HG03280 (cell line): ENCODE data around the gene RNF213.

Experiments
- ATAC-seq: cut with Tn5 transposase; IDR thresholded peaks from one replicate; pipeline ENCODE4 v1.9.1; 2021; ENCODE audit warnings: mild to moderate bottlenecking, moderate library complexity; ENCODE audit not compliant: unreplicated experiment

The RNF213 gene

DNA sequence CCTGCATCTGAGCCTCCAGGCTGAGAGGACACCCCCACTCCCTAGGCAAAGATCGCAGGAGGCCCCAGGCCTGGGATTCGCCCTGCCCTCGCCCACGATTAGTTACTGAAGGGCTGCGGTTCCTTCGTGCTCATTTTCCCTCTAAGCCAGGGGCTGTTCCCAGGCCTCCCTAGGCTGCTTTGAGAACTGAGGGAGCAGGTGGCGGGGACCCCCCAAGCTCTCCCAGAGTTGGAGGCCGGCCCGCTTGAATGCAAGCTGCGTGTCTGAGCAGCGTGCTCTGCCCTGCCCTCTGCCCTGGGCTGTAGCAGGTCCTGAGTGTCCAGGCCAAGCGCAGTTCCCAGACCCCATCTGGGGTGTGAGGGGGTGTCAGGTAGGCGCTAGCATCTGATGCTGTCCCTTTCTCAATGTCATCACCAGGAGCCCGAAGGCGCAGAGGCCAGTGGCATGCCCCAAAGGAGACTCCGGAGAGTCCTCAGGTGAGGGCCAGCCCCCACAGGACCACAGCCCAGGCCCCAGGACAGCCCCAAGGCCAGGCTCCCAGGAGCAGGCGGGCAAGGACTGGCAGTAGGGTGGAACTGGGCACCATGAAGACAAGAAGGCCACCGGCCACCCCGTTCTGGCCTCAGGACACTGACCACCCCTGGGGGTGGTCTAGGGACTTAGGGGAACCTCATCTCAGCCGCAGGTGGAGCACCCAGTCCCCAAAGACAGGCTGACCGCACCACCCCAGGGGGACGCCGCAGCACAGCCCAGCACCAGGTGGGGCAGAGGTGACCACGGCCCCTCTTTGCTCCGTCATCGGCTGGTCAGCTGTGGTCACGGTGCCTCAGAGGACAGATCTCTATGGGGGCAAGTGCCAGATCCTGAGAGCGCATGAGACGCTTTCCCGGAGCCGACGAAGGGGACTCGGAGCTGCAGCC lies 169.0 kb downstream of the RNF213 start:
- ATAC-seq, result no peak

DNA sequence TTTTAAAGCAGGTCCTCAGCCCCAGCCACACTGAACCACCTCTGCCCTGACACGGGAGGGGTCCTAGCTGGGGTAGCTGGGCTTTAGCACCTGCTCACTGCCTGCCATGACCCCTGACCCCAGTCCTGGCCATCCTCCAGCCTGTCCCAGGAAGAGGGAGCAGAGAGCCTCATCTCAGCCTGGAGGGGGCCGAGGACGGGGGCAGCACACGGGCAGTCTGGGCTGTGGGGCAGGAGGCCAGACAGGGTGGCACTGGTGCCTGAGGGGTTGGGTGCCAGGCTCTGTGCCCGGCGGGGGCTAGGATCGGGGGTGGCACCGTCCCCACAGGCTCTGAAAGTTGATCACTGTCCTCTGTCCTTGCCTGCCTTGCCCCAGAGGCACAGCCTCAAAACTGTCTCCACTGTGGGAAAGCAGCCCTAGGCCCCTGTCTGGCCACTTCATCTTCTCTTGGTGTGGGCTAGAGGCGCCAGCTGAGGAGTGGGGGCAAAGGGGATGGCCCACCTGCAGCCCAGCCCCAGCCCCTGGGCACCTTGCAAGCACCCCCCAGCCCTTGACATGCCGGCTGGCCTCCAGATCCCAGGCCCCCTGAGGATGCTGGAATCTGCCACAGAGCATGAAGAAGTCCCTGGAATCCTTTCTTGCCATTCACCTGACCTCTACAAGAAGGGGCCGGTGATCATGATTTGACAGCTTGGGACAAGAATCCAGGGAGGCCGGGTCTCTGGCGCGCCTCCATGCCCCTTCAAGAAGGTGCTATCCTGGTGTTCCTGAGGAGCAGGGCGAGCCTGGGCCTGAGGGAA lies 170.0 kb downstream of the RNF213 start:
- ATAC-seq, result no peak

- no peak for ATAC-seq
These were observed 170.9 kb downstream of the RNF213 start for GRCh38 chr17:80431246-80432195.

GRCh38 chr17:80432350-80432955 lies 171.8 kb downstream of the RNF213 start:
- no peak for ATAC-seq

DNA sequence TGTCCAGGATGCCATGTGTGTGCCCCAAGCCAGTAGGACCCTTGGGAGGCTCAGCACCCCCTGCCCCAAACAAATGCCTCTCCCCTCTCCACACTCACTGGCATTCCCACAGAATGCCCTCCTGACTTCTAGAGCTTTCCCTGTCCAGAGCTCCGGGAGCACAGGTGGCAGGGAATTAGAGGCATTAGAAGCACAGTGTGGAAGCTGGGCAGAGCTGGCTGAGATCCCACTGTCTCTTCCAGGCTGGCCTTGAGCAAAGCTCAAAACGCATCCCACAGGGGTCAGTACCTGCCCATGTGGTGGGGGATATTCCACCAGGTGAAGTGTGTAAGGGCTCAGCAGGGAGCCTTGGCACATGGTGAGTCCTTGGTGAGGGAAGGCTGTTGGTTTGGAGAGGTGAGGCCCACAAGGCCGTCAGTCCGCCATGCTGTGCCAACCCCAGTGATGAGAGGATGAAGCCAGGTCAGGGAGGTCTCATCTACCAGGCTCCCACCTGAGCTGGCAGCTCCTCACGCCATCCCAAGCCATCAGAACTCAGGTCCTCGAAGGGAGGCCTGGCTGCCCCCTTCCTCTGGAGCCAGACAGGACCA lies 172.4 kb downstream of the RNF213 start:
- no peak for ATAC-seq

- ATAC-seq, result no peak
These were observed 173.4 kb downstream of the RNF213 start for GRCh38 chr17:80433916-80434666.

DNA sequence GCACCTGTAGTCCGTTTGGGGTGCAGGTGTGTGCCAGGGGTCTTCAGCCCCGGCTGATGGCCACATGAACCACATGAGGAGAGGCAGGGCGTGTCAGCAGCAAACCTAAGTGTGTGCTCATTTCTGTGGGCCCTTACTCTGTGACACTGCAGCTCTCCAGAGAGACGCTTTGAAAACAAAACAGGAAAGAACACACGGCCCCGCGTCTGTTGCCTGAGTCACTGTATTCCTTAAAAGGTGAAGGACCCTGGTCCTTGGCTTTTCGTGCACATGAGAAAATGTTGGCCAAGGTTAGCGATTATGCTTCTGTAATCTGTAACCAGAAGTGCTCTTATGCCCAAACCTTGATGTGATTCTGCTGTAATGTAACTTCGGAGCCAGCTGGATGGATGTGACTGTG lies 176.9 kb downstream of the RNF213 start:
- no peak for ATAC-seq

GRCh38 chr17:80438806-80439205 lies 178.2 kb downstream of the RNF213 start:
- no peak for ATAC-seq

DNA sequence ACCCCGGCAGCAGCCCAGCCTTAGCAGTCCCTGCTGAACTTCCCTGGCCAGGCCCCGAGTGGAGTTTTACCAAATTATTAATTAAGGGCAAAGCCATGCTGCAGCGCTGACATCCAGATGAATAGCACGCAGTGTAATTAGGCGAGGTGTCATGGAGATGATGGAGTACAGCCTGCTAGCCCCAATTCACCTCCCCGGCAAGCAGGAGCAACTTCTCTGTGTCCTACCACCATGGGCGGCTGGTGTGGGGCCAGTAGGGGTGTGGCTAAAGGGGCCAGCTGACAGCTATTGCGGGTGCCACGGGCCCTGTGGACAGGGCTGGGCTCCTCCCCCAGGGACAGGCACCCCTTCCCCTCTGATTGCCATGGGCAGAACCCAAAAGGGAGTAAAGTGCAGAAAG lies 178.8 kb downstream of the RNF213 start:
- ATAC-seq, result no peak

GRCh38 chr17:80441133-80441578 lies 180.5 kb downstream of the RNF213 start:
- no peak for ATAC-seq

DNA sequence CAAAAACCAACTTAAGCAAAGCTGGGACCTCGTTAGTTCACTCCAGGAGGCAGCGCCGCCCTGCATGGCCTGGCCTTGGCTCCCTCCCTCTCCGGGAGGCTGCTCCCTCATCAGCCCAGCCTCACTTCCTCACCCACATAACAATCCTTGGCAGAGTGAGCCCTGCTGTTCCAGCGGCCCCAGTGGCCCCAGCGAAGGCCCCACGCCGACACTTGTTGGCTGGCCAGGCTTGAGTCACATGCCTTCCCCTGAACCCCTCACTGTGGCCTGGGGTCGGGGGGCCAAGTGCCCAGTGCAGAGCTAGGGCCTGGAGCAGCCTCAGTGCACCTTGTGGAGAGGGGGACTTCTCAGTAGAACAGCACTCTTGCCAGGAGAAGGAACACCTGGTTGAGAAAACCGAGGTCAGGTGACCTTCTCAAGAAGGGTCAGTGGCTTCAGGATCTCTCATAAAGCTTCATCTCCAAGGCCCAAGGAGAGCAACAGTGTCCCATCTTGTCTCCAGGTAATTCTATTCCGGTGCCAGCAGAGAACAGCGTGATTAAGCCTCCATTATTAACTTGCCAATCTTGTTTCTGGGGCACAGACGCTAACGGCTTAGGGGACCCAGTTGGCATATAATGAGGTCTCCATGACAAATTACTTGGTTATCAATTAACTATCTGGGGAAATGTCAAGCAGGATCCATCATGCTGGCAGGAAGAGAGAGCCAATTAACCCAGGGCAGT lies 181.1 kb downstream of the RNF213 start:
- ATAC-seq, result no peak

- ATAC-seq, result no peak
These were observed 181.6 kb downstream of the RNF213 start for GRCh38 chr17:80442323-80442659.

DNA sequence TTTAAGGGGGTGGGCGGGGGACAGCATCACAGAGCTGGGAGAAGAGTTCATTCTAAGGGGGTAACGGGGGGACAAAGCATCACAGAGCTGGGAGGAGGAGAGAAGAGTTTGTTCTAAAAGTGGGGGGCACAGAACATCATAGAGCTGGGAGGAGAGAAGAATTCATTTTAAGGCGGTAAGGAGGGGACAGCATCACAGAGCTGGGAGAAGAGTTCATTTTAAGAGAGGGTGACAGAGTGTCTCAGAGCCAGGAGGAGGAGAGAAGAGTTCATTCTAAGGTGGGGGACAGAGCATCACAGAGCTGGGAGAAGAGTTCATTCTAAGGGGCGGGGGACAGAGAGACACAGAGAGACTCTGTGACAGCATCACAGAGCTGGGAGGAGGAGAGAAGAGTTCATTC lies 182.1 kb downstream of the RNF213 start:
- no peak for ATAC-seq

DNA sequence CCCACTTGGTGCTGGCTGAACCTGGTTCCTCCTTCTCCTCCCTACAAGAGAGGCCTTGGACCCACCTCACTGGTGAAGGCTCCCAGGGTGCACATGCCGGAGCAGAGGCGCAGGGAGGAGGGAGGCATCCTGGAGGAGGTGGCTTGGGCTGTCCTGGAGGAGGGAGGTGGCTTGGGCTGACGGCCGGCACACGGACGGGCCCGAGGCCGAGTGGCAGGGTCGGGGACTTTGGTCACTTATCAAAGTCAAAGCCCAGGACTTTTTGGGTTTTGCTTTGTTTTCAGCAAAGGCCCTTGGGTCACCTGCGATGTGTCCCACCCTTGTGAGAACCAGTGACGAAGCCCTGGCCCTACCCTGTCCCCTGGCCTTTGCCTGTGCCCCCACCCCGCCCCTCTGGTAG lies 182.8 kb downstream of the RNF213 start:
- no peak for ATAC-seq

DNA sequence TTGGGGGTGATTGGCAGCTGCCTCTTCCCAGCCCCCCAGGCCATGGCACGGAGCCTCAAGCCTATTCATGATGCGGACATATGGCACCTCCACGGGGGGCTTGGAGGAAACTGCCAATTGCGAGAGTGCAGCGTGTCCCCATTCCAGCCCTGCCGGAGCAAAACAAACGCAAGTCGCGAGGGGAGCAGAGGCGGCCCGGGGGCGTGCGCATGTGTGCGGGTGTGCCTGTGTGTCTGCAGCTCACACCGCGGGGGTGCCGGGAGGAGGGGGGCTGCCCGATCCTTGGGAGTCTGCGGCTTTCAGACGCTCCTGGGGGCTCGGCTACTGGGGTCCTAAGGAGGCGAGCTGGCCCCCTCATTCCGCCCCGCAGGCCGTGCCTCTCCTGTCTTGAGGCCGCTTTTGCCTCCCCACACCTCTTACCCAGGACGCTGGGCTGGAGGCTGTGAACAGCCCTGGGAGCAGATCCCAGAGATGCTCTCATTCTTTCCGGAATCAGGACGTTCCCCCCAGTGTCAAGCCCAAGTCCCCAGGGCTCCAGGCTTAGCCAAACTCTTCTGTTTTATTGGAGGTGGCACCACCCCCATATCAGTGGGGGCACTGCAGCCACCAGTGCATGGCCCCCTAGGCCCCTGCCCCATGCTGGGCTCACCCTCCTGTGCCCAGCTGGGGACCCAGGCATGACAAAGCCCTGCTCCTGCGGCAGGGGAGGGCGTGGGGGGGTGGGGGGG lies 183.4 kb downstream of the RNF213 start:
- ATAC-seq, result no peak

DNA sequence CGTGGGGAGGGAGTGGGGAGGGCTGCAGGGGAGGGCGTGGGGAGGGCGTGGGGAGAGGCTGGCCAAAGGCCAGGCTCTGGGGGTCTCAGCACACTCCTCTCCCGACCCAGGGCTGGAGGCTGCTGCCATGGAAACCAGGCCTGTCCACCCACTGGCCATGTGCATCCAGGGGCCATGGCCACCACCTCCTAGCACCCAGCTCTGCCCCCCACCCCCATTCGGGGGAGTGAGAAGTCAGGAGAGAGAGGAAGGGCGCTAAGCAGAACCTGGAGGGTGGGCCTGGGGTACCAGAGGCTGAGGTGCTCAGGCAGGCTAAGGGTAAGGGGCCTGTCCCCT lies 184.0 kb downstream of the RNF213 start:
- ATAC-seq, result no peak

- no peak for ATAC-seq
These were observed 184.5 kb downstream of the RNF213 start for GRCh38 chr17:80445007-80445725.

GRCh38 chr17:80445726-80446110 lies 185.1 kb downstream of the RNF213 start:
- no peak for ATAC-seq
